NCI-H1105 (cell line): ENCODE measurements around the gene FARS2.
"Not testable (repeated sequence)": the region's sequence is repeated elsewhere in the genome, so short reads cannot be mapped to it uniquely, and the experiment has no call there.

Experiments
- DNase-seq: peaks from one replicate; lab custom pipeline; 2025; lab: John Stamatoyannopoulos, UW

Gene FARS2

GRCh38 chr6:5540370-5540769 is 279.1 kb downstream of the FARS2 start:
- DNase-seq, result no peak

GRCh38 chr6:5541025-5541424 is 279.7 kb downstream of the FARS2 start:
- no peak for DNase-seq

GRCh38 chr6:5541751-5542432 is 280.6 kb downstream of the FARS2 start:
- DNase-seq, result no peak

- no peak for DNase-seq
Measured at GRCh38 chr6:5547556-5547955, 286.2 kb downstream of the FARS2 start.

- DNase-seq, result no peak
Measured at GRCh38 chr6:5550631-5551030, 289.3 kb downstream of the FARS2 start.

GRCh38 chr6:5552243-5552642 is 290.9 kb downstream of the FARS2 start:
- DNase-seq, result no peak

GRCh38 chr6:5553767-5554166 is 292.5 kb downstream of the FARS2 start:
- no peak for DNase-seq

- DNase-seq, result no peak
Measured at GRCh38 chr6:5554226-5554625, 292.9 kb downstream of the FARS2 start.

GRCh38 chr6:5556011-5556410 is 294.7 kb downstream of the FARS2 start:
- no peak for DNase-seq

GRCh38 chr6:5557506-5557905 is 296.2 kb downstream of the FARS2 start:
- DNase-seq, result no peak

GRCh38 chr6:5559651-5560050 is 298.3 kb downstream of the FARS2 start:
- DNase-seq, result no peak

GRCh38 chr6:5562277-5562676 is 301.0 kb downstream of the FARS2 start:
- DNase-seq, result no peak

GRCh38 chr6:5563086-5563485 is 301.8 kb downstream of the FARS2 start:
- DNase-seq, result no peak

GRCh38 chr6:5564746-5565145 is 303.4 kb downstream of the FARS2 start:
- not testable (repeated sequence) for DNase-seq

- DNase-seq, result no peak
Measured at GRCh38 chr6:5565971-5566370, 304.7 kb downstream of the FARS2 start.

GRCh38 chr6:5566718-5567117 is 305.4 kb downstream of the FARS2 start:
- no peak for DNase-seq

GRCh38 chr6:5567352-5567751 is 306.0 kb downstream of the FARS2 start:
- DNase-seq, result no peak

- no peak for DNase-seq
Measured at GRCh38 chr6:5567890-5568289, 306.6 kb downstream of the FARS2 start.

- DNase-seq, result no peak
Measured at GRCh38 chr6:5569491-5569890, 308.2 kb downstream of the FARS2 start.

- DNase-seq, result no peak
Measured at GRCh38 chr6:5570641-5571040, 309.3 kb downstream of the FARS2 start.

- no peak for DNase-seq
Measured at GRCh38 chr6:5580736-5581581, 319.6 kb downstream of the FARS2 start.

- DNase-seq, result no peak
Measured at GRCh38 chr6:5582762-5583161, 321.4 kb downstream of the FARS2 start.

- DNase-seq, result no peak
Measured at GRCh38 chr6:5583528-5583927, 322.2 kb downstream of the FARS2 start.

- no peak for DNase-seq
Measured at GRCh38 chr6:5584078-5584482, 322.8 kb downstream of the FARS2 start.
